M059J (cell line): ENCODE data around the gene CNTN5. TPM values are rescaled to one million over a fixed set of nuclear protein-coding genes. Genes with fewer than 3 reads are reported as not detected.

ENCODE experiments used
- DNase-seq: peaks from one replicate; pipeline ENCODE4 v3.0.0-alpha.2; 2012; ENCODE audit warnings: low read depth
- total RNA-seq: library from RNA; depleted of rRNA; stranded (reverse); fragments of >200 nt; shearing (Covaris generic); gene quantifications from 2 replicates; pipeline ENCODE4 v1.2.3, GENCODE V29; 2014

The CNTN5 gene
- total RNA-seq, 1 experiment from 2014 or later = 0.57 TPM

- DNase-seq = no peak
Measured at GRCh38 chr11:99383648-99384245, 363.0 kb downstream of the CNTN5 start.

GRCh38 chr11:99391245-99391644 is 370.5 kb downstream of the CNTN5 start:
- DNase-seq = no peak

DNA sequence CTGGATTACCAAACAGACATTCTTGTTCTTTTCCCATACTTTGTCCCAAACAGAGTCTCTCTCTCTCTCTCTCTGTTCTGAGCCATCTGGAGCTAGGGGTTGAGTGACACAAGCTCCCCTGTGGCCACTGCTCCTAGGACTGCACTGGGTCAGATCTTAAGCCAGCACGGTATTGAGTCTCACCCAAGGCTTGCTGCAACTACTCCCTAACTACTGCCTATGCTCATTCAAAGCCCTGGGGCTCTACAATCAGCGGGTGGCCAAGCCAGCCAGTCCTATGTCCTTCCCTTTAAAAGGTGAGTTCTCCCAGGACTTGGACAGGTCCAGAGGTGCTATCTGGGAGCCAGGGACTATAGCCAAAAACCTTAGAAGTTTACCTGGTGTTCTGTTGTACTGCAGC is 385.6 kb downstream of the CNTN5 start:
- DNase-seq = no peak

GRCh38 chr11:99410636-99411035 is 389.9 kb downstream of the CNTN5 start:
- DNase-seq = no peak

DNA sequence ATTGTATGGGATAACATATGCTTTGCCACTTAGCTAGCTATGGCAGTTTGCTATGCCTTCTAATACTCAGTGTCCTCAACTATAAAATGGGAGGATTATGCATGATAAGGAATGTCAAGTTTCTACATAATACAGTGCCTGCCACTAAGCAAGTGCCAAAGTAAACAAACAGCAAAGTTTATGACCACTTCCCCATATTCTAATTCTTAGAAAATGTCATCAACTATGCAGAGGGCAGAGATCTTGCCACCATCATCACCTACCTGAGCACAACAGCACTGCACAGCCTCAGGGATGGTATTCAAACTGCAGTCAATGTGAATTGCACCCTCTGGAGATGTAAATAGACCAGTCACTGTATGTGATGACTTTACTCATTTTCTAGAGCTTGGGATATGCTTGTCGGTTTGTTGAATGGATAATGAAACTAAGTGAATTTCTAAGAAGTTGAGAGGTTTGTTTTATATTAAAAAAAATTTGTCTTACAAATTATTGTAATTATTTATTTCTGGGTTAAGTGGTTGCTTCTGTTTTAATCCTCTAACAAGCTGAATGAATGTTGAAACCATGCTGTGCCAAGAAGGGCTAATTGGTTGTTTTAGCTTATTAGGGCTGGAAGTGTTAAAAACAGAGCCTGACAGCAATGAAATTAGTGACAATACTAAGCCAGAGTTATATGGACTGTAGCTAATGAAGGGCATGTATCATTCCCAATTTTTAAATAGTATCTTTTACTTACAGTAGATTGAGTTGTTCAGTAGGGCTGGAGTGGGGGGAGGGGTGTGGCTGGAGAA is 398.4 kb downstream of the CNTN5 start:
- DNase-seq = peak; percentile 73

- DNase-seq = peak; percentile 57
Measured at GRCh38 chr11:99419991-99420390, 399.2 kb downstream of the CNTN5 start.

DNA sequence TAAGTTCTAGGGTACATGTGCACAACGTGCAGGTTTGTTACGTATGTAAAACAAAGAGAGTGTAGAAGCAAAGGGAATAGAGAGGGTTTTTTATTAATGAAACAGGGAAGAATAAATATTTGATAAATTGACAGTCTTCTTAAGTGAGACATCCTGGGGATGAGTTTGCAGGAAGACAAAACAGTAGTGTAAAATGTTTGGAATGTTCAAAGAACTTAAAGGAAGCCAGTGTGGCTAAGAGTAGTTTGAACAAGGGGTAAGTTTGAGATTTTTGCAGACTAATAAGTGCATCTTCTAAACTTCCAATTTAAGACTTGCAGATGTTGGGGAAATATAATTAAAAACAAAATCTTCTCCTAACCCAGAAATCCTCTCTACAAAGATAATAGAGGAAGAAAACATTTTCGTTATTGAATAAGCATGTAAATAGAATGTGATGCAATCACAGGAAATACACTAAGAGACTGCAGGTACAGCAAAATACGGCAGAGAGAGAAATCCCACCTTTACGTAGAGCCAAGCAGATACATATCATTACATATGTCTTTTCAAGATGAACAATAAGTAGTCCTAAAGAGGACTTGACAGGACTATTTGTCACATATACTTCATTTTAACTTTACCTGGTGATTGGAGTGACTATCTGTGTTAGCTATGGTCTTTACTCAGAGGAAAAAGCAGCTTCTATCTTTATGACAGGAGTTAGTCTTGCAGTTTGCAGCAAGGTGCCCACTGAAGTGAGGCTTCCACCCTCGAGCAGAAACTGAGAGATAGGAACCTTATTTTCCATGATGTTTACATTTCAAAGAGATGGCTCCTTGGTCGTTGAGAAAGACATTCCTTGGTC is 402.1 kb downstream of the CNTN5 start:
- no peak for DNase-seq

GRCh38 chr11:99423428-99423983 is 402.8 kb downstream of the CNTN5 start:
- no peak for DNase-seq

DNA sequence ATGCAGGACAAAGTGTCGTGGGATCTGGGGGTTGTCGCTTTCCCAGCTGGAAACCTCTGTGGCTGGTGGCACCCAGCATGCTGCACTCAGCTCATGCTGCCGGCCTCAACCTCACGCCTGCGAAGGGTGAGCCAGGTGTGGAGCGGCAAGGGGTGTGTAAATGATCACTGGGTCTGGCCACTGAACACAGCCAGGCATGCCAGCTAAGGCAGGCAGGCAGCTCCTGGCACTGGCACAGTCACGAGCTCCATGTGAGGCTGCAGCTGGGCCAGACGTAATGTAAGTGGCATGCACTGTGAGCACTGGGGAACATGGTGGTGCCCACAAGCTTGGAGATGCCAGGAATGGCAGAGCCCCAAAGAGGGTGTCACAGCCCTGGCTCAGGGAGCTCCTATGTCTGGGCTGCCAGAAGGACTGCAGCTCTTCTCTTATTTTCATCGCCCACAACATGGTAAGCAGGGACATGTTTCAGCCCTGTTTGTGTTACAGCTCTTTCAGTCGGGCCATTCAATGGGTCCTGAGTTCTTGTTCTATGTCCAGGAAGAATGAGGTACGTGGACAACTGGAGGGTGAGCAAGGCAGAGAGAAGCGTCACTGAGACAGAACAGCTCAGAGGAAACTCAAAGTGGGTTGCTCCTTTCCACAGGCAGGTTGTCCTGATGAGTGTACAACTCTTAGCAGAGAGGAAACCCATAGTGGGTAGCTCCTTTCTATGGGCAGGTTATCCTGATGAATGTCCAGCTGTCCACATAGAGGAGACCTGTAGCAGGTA is 403.8 kb downstream of the CNTN5 start:
- no peak for DNase-seq

DNA sequence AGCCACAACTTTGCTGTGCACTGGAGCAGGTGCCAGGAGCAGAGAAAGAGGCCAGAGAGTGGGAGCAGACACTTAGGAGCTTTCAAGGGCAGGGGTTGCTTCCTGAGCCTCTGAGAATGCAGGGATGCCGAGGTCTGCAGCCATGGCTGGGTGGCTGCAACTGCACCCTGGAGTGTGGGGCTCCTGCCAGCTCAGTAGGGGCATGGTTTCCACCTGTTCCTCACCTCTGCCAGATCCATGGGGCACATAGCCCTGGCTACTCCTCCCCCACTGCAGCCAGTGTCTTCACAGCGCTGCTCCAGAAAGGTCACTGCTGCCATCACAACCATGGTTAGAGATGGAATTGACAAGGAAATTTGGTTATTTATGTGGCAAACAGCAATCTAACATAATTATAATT is 404.8 kb downstream of the CNTN5 start:
- DNase-seq = no peak

DNA sequence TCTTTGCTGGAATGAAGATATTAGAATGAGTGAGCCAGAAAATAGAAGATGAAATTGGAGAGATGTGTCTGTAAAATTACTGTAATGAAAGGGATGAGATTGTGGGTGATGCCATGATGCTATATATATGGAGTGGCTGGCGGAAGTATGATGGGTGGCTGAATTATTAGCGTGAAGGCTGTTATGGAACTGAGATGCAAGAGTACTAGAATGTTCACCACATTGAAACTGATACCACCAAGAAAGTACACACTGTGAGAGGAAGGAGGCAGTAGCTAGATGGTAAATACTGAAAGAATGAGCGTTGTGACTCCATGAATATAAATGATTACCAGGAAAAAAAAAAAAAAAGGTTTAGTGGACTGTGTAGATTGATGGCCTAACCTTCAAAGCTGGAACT is 411.9 kb downstream of the CNTN5 start:
- DNase-seq = no peak

DNA sequence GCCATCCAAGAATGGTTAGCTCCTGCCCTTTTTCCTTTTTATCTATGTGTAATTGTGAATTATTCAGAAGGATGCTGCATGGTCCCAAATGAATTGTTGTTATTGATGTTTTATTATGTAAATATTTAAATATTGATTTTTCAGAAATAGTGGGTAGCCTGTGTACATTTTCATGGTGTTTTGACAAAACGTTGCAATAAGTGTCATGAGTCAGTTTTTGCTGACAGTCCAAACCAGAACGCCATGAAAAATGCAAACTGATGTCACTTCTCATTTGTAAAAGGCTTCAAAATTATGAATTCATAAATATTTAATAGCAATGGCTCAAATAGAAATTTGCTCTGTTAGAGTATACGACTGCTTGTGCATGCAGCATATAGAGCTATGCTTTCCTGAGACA is 422.5 kb downstream of the CNTN5 start:
- DNase-seq = no peak

DNA sequence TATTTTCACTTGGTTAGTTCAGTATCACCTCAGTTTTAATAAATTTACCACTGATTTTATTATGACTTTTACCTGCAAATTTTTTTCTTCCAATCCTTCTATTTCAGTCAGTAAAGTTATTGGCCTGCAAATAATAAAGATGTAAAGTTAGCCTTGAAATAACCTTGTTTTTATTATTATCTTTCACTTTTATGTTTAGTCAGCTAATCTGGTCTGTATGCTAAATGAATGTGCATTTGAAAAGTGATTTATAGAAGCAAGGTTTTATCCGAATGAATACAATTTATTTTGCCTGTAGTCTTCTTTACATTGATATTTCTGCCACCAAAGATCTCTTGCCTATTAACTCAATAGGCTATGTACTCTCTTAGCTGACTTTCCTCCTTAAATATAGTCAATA is 425.7 kb downstream of the CNTN5 start:
- no peak for DNase-seq

- DNase-seq = no peak
Measured at GRCh38 chr11:99449345-99449744, 428.6 kb downstream of the CNTN5 start.

GRCh38 chr11:99452075-99452474 is 431.3 kb downstream of the CNTN5 start:
- no peak for DNase-seq

- no peak for DNase-seq
Measured at GRCh38 chr11:99461913-99462312, 441.2 kb downstream of the CNTN5 start.

DNA sequence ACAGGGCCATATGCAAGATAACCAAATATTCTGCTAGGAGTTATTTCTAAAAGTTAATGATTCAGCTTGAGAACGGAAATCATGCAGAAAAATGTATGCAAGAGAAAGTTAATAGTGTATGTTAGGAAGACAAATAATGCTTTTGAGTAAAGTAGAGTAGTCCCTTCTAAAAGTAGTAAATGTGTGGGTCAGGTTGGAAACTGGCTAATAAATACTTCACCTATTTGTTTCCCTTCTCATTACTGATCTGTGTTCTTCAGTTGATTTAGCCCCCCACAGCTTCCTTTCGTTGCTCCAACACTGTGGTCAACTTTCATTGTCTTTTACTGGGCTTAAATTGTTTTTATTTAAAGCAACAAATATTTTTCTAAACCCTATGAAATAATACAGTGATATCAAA is 444.2 kb downstream of the CNTN5 start:
- no peak for DNase-seq

- DNase-seq = no peak
Measured at GRCh38 chr11:99489581-99489980, 468.8 kb downstream of the CNTN5 start.

GRCh38 chr11:99494065-99494464 is 473.3 kb downstream of the CNTN5 start:
- no peak for DNase-seq

DNA sequence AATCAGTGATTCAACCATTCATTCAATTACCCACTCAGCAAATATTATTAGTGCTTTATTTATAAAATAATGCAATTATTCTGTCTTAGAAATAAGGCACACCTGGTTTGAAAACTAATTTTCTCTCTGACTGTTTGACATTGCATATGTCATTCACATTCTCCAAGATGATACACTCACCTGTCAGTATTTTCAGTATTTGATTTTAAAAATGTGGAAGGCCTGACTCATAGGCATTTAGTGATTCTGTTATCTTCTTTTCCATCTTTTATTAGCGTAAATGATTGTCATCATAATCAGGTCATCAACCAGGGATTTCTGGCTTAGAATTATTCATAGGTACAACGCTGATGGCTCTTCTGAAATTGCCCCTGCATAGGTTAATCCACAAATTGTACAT is 480.9 kb downstream of the CNTN5 start:
- DNase-seq = no peak

DNA sequence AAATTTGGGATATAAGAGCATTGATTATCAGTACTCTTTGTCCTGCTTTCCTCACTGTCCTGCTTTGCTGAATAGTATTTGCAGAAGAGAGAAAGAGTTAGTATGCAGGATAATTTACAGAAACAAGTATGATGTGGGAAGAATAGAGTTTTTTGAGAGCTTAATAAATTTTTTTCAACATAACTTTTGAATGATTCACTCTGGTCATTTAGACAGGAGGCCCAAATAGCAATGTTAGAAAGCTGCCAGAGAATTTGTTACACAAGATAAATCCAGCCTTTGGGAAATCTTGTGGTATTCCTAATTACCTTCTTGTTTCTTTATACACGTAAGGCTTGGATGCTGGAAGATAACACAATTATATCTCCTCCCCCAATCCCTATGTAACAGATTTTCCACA is 484.6 kb downstream of the CNTN5 start:
- peak; percentile 89 for DNase-seq

GRCh38 chr11:99505831-99506230 is 485.1 kb downstream of the CNTN5 start:
- no peak for DNase-seq
